DND-41 (cell line): Measurements from ENCODE around the gene RBM6.
"Not testable (repeated sequence)": the region's sequence is repeated elsewhere in the genome, so short reads cannot be mapped to it uniquely, and the experiment has no call there.

ENCODE experiments used
- CTCF ChIP-seq: IDR thresholded peaks from 2 replicates; pipeline ENCODE4 v1.5.1; 2012; ENCODE audit warnings: borderline replicate concordance, low read length, moderate library complexity, mild to moderate bottlenecking; ENCODE audit not compliant: poor library complexity, severe bottlenecking; ENCODE audit errors: extremely low read depth
- EZH2 ChIP-seq: IDR thresholded peaks from 3 replicates; pipeline ENCODE4 v1.6.1; 2012; ENCODE audit warnings: borderline replicate concordance, low read depth, mild to moderate bottlenecking, moderate library complexity, low read length, inconsistent platforms; ENCODE audit not compliant: severe bottlenecking

GRCh38 chr3:49917806-49918590, 22.0 kb upstream of the RBM6 start:
- not testable (repeated sequence) for TF ChIP-seq CTCF, EZH2
